Ishikawa (cell line): ENCODE results near the gene GZMA.

Experiments
- CEBPB ChIP-seq: IDR thresholded peaks from 2 replicates; pipeline ENCODE4 v1.6.1; 2012
- CREB1 ChIP-seq: IDR thresholded peaks from 2 replicates; pipeline ENCODE4 v1.6.1; 2012; ENCODE audit warnings: low read depth
- EGR1 ChIP-seq: IDR thresholded peaks from 2 replicates; pipeline ENCODE4 v1.6.1; 2012
- EP300 ChIP-seq: IDR thresholded peaks from 2 replicates; pipeline ENCODE4 v1.6.1; 2012; ENCODE audit warnings: borderline replicate concordance
- FOXM1 ChIP-seq: IDR thresholded peaks from 2 replicates; pipeline ENCODE4 v1.6.1; 2012; ENCODE audit warnings: low read depth, borderline replicate concordance
- MAX ChIP-seq: IDR thresholded peaks from 2 replicates; pipeline ENCODE4 v1.6.1; 2012
- NFIC ChIP-seq: IDR thresholded peaks from 2 replicates; pipeline ENCODE4 v1.6.1; 2012
- RAD21 ChIP-seq: IDR thresholded peaks from 2 replicates; pipeline ENCODE4 v1.6.1; 2012; ENCODE audit warnings: low read depth
- REST ChIP-seq: IDR thresholded peaks from 2 replicates; pipeline ENCODE4 v1.6.1; 2012; ENCODE audit warnings: low read depth, mild to moderate bottlenecking
- TAF1 ChIP-seq: IDR thresholded peaks from 2 replicates; pipeline ENCODE4 v1.6.1; 2012; ENCODE audit warnings: low read depth, mild to moderate bottlenecking
- TCF12 ChIP-seq: IDR thresholded peaks from 2 replicates; pipeline ENCODE4 v1.6.1; 2012; ENCODE audit warnings: low read depth
- TEAD4 ChIP-seq: IDR thresholded peaks from 2 replicates; pipeline ENCODE4 v1.6.1; 2012
- USF1 ChIP-seq: IDR thresholded peaks from 2 replicates; pipeline ENCODE4 v1.6.1; 2012
- YY1 ChIP-seq: IDR thresholded peaks from 2 replicates; pipeline ENCODE4 v1.6.1; 2012; ENCODE audit warnings: low read depth
- ZBTB7A ChIP-seq: IDR thresholded peaks from 2 replicates; pipeline ENCODE4 v1.6.1; 2012; ENCODE audit warnings: low read depth

GZMA gene

GRCh38 chr5:55102348-55102747 is at the start of gene GZMA:
Gene GZMA (plus strand): TSS chr5:55102646. CDS start chr5:55102683, 37 bp downstream.
- TF ChIP-seq NFIC (no peak), TAF1 (no peak), CEBPB (no peak), EP300 (no peak), ZBTB7A (no peak), FOXM1 (no peak), CREB1 (no peak), MAX (no peak), REST (no peak), USF1 (no peak), TEAD4 (no peak), YY1 (no peak), RAD21 (no peak), TCF12 (no peak)

- TF ChIP-seq EGR1: no peak
- no peak for TF ChIP-seq EP300
- TF ChIP-seq NFIC: no peak
- no peak for TF ChIP-seq CEBPB
- no peak for TF ChIP-seq CREB1
- no peak for TF ChIP-seq USF1
- TF ChIP-seq REST: no peak
- no peak for TF ChIP-seq MAX
- TF ChIP-seq RAD21: no peak
- TF ChIP-seq TEAD4: no peak
- no peak for TF ChIP-seq YY1
- TF ChIP-seq ZBTB7A: no peak
- TF ChIP-seq FOXM1: no peak
- no peak for TF ChIP-seq TCF12
- no peak for TF ChIP-seq TAF1
Observed at GRCh38 chr5:55055183-55055582, 47.3 kb upstream of the GZMA start.

- TF ChIP-seq FOXM1 (no peak), CREB1 (no peak), USF1 (no peak), TCF12 (no peak), TEAD4 (no peak), YY1 (no peak), TAF1 (no peak), CEBPB (no peak), EP300 (no peak), ZBTB7A (no peak), MAX (no peak), NFIC (no peak), RAD21 (no peak), REST (no peak), EGR1 (no peak)
Observed at GRCh38 chr5:55062039-55062779, 40.2 kb upstream of the GZMA start.
